PC-9 (cell line): Measurements from ENCODE around the gene DAP3.

ENCODE experiments used
- CTCF ChIP-seq: fragments of 200-600 bp; sonication (generic); conservative IDR thresholded peaks from 2 replicates; pipeline ENCODE4 v1.6.1; 2017; ENCODE audit warnings: mixed run types, antibody characterized with exemption, mild to moderate bottlenecking, moderate library complexity
- EZH2 ChIP-seq: fragments of 200-600 bp; sonication (generic); IDR thresholded peaks from 2 replicates; pipeline ENCODE4 v1.8.0; 2017; ENCODE audit warnings: antibody characterized with exemption, low read depth

- TF ChIP-seq CTCF = no peak
- TF ChIP-seq EZH2 = no peak
These were observed 31.4 kb upstream of the DAP3 start for GRCh38 chr1:155657463-155657862.
